HG02973 (cell line): ENCODE measurements around the gene LDLRAD4.

Experiments used
- ATAC-seq: cut with Tn5 transposase; IDR thresholded peaks from one replicate; pipeline ENCODE4 v1.9.1; 2021; ENCODE audit warnings: moderate library complexity; ENCODE audit not compliant: unreplicated experiment

The LDLRAD4 gene

DNA sequence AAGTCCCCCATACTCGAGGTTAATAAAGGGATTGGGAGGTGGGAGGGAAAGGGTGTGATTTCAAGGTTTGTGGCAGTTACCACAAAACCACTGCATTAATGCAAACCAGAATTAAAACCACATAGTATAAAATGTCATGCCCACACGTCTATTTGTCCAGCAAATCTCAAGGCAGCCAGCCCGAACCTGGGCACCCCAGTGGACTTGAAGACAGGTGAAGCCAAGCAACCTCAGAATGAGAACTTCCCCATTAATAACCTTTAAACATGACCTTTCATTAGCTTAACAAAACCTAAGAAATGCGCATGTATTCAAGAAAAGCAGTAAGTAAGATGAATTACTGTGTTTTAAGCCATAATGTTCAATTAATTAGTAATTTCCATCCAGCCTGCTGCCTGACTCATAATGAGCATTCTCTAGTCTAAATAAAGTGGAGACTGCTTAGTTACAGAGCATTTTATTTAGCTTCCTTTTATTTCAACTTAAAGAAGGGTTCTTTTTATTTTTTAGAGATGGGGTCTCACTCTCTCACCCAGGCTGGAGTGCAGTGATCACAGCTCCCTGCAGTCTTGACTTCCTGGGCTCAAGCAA lies 278.2 kb downstream of the LDLRAD4 start:
- no peak for ATAC-seq

DNA sequence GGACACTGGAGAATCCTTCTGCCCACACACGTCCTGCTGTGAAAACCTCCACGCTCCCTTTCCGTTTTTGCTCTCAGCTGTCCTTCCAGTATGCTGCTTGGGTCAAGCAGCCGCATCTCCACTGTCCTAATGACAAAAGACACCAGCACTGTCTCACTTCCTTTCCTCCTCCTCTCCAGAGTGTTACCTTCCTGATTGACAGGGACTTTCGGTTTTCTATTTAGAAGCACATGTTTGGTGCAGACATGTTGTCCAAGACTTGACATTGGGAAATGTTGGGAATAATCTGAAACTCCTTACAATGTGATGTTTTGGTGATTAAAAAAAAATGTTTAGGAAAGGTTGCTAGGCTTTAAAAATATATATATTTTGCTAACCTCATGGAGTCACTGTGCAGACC lies 281.2 kb downstream of the LDLRAD4 start:
- ATAC-seq, result no peak

DNA sequence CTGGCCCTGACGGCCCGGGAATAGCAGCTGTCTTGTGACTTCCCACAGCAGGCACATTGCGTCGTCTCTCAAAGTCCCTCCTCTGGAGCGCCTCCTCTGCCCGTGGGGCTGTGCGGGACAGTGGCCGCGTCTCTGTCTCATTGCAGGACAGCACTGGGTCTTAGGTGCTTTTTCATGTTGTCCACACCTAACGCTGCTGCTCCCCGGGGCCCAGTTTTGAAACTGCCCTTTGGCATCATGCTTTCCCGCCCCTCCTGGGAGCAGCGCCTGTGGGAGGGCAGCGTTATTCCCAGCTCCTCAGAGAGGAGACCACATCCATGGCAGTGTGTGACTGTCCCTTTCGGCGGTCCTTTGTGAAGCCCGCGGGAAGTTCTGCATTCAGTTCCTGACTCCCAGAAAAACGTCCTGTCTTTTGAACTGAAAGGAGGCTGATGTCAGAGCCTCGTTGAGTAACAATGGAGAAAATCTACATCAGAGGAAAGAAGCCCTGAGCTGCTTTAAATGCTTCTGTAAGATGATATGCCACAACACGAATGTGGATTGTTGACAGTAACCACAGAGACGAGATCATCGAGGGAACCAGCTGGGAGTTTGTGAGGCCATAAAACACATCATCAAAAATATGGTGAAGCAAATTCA lies 281.8 kb downstream of the LDLRAD4 start:
- ATAC-seq, result no peak

DNA sequence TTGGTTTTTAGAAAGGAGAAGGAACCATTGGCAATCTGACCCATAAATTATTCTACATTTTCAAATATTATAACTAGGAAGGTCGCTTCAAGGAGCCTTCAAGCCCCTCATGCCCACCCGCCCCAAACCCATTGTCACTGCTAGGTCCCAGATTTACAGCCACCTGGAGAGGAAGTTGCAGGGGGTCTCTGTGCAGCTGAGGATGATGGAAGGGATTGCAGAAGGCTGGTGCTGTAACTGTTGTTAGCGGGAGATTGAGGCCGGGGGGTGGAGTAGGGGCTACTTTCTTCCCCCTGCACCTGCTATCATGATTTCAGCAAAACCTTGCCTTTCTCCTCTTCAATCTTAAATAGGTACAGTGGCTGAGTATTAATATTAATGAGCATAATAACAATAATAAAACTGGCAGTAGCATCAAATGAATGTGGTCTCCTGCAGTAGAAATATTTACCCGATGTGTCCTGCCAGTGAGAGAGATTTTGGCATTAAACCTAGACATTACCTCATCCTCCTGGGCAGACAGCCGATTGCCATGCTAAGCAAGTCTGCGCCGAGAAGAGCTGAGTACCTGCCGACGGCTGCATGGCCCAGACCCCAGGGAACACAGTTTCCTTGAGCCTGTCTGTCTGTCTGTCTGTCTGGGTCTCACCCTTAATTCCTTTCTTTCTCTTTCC lies 282.4 kb downstream of the LDLRAD4 start:
- no peak for ATAC-seq

DNA sequence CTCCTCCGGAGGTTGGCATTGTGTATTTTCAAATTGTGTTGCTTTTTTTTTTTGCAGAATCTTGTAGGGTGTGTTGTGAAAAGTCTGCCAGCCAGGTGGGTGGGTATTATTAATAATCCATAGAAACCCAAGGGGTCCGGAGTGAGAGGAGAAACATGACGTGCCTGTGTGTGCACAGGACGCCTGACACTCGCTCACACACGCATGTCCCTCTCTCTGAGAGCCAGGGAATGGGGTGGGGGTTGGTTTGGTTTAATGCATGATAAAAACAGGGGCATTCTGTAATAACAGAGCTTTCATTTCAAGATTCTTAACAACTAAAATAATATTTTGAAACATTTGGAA lies 283.0 kb downstream of the LDLRAD4 start:
- ATAC-seq, result no peak

DNA sequence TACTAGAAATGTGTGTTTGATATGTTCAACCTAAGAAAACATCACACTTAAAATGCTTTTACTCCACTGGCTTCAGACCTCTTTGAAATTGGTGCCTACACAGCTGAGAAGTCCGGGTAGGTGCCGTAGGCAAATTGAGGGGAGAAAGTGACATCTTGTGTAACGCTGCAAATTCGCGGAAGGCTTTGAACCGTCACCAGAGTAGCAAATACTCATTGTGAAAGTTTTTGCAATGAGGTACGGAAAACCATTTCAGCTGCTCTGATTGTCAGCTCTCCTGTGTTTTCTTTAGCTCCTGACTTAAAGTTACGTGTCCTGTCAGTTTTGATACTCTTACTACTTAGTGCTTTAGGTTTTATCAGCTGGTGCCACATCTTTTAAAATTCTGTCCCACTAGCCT lies 283.3 kb downstream of the LDLRAD4 start:
- peak; percentile 98 for ATAC-seq

DNA sequence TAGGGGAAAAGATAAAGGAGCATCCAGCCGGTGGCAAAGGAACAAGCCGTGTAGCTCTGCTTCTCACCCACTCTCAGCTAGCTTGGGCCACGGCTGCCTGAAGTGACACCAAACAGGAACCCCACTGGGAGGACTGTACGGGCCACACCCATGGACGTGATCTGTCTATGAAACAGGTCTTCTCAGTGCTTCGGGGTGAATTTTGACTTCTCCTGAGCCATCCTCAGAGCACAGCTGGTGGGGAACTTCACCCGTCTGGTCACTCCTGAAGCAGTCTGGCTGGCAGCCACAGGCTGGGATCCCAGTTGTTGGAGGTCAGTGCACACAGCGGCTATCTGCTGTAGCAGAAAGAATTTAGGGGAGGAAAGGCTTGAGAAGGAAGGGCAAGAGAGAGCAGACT lies 284.0 kb downstream of the LDLRAD4 start:
- ATAC-seq, result no peak

DNA sequence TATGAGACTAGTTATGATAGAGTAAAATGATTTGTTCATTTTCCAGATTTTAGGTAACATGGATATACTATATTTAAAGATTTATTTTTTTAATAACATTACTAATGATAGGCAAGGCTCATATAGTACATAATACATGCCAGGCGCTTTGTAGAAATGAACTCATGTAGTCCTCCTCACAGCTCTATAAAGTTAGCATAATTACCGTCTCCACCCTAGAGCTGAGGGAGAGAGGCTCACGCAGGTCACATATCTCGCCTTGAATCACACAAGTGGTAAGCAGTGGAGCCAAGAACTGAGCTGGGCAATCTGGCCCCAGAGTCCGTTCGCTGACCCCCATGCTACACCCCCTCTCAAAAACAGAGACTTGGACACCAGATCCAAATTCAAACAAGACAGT lies 285.3 kb downstream of the LDLRAD4 start:
- ATAC-seq, result no peak

DNA sequence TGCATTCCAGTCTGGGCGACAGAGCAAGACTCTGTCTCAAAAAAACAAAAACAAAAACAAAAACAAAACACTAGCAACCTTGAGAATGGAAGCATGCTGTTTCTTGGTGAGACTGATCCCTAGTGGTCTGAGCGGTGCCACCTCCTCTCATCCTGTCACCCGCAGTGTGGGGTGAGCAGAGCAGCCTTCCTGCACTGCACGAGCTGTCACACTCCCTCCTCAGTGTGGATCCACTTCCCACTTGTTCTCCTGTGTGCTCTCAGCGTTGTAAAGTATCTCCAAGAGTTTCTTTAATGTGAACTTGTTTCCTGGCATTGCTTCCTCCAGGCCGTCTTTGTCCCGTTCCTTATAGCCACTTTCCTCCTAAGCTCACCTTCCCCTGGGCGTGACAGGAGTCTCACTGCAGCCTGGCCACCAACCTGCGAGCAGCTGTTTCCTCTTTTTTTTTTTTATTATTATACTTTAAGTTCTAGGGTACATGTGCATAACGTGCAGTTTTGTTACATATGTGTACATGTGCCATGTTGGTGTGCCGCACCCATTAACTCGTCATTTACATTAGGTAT lies 287.3 kb downstream of the LDLRAD4 start:
- no peak for ATAC-seq

DNA sequence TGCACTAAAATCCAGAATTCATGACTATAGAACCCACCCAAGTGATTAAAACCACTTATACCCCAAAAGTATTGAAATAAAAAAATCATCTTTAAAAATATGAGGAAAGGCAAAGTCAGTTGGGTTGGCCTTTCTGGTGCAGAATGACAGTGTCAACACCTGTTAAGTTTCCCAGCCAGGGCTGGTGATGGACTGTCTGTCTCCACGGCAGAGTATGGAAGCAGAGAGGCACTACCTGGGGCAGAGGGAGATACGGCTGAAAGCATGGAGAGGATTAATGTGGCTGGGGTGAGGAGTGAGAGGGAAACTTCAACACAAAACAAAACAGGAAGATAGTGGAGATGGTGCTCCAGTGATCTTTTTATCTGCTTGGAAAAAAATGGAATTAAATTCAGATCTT lies 292.0 kb downstream of the LDLRAD4 start:
- no peak for ATAC-seq

DNA sequence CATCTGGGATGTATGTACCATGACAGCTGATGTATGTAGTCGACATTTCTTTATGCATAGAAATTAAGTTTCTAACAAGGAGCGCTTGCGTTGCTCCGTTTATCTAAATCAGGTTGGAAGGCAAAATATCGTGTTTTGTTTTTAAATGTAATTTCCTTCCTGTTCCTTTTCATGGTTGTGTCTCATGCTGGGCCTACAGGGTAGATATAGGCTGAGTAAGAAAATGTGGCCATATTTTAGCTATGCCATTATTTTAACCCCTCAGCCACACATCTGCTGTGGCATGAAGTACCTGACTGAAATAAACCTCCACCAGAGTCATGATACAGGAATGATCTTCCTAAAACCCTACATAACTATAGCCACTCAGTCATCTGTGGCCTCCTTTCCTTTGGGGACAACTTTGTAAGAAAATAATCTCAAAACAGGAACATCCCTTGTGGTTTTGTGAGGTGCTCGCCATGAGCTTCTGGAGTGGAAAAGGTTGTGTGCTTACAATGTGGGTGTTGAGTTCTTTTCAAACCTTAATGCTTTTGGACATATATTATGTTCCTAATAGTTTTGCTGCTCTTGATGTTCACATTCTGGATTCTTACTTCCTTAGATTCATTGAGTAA lies 293.5 kb downstream of the LDLRAD4 start:
- no peak for ATAC-seq

DNA sequence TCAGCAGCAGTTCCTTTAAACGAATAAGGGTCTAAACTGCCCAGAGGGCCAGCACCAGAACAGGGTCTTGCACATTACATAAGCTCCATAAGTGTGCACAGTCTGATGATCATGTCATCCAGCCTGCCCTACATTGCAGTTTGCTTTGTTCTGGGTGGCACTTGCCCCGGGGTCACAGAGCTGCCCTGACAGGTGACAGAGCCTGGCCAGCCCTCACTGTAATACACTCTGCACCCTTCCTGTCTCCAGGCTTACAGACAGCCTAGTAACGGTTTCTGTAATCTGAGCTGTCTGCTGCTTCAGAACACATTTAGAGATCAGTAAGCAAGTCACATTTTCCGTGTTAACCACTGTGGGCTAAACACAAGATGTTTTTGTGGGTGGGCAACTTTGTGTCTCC lies 294.5 kb downstream of the LDLRAD4 start:
- ATAC-seq, result no peak

DNA sequence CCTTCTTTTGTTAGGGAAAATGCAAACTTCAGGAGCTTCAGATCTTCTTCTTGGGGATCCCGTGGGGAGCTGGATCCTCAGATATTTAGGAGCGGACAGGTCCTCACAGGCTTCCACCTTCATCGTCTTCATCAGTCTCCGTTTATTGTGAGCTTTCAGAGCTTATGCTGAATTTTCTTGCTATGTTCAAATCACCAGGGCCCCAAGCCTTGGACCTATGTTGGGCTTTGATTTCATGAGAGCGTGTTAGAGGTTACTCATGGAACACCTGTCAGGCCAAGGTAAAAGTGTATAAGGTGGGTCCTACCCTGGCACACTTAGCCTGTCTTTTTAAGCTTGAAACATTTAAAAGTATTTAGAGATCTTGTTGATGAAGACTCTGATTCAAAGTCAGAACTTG lies 294.9 kb downstream of the LDLRAD4 start:
- no peak for ATAC-seq

DNA sequence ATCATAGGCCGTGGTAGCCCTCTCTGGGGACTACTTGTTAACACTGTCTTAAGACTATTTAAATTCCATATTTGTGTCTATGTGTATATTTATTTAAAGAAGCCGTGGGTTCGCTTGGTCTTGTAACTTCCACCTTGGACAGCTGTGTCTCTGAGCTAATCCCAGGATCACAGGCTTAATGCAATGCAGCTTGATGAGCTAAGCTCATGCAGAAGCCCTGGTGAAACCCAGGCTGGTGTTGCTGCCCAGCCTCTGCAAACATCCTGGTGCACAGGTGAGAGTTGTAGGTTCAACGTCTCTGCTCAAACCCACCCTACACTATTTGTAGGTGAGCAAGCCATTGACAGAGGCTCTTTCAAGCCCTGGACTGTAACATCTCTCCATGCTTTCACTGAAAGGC lies 296.0 kb downstream of the LDLRAD4 start:
- ATAC-seq, result no peak

DNA sequence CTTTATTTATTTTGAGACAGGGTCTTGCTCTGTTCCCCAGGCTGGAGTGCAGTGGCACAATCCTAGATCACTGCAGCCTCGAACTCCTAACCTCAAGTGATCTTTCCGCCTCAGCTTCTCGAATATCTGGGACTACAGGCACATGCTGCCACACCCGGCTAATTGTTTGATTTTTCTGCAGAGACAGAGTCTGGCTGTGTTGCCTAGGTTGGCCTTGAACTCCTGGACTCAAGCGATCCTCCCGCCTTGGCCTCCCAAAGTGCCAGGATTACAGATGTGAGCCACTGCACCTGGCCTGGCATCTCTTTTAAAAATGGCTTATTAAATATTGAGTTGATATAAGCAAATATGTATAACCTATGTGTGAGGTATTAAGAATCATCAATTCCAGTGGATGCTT lies 298.3 kb downstream of the LDLRAD4 start:
- no peak for ATAC-seq

DNA sequence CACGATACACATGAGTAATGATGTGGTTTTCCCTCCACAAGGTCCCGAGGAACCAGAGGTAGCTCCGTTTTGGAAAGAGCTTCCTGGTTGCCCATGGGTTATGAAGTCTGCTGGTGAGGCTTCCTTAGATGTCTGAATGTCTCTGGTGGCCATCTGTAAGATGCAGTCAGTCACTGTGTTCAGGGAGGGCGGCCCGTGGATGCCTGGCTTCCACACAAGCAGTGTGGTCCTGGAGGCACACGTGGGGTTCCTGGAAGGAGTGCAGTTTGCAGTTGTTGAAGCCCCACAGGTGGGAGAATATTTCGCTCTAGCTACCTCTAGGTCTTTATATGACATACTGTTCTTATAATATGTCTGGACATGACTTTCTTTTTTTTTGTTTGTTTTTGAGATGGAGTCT lies 298.8 kb downstream of the LDLRAD4 start:
- no peak for ATAC-seq

DNA sequence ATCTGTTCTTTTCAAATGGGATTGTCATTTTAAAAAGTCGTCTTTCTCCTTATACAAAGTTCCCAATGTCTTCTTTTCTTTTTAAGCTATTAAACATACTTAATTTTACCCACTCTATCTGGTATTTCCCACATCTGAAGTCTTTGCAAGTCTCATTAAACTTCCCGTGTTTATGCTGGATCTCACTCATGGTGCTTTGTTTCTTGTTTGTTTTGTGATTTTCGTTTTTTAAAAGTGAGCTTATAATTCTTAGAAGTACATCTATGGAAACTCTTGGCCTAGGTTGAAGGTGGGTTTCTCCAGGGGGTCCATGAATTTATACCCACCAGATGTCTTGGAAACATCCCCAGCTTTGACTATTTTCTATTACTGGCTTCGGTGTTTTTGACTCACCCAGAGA lies 299.8 kb downstream of the LDLRAD4 start:
- no peak for ATAC-seq

DNA sequence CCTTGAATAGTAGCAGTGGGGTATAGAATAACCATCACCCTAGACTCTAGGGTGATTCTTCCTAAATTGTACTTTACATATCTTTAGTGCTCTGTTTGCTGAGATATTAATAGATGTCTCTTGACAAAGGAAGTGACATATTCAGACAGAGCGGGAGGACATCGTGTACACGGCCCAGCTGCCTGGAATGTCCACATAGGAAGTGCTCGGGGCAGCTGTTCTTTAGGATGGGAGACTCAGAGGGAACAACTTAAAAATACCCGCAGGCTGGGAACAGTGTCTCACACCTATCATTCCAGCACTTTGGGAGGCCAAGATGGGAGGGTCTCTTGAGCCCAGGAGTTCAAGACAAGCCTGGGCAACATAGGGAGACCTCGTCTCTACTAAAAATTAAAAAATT lies 301.7 kb downstream of the LDLRAD4 start:
- no peak for ATAC-seq

DNA sequence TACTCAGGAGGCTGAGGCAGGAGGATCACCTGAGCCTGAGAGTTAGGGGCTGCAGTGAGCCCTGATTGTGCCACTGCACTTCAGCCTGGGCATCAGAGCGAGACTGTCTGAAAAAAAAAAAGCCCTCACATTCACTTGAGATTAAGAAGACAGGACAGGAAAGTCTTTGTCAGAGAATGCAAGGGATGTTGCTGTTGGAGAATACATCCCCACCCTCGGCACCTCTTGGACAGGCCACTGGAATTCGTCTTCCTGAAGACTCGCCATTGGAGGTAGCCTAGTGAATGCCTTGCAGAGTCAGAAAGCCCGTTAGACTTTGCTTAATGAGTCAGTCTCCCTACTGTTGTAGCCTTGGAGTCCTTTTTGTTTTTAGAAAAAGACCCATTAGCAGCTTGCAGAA lies 302.2 kb downstream of the LDLRAD4 start:
- no peak for ATAC-seq

DNA sequence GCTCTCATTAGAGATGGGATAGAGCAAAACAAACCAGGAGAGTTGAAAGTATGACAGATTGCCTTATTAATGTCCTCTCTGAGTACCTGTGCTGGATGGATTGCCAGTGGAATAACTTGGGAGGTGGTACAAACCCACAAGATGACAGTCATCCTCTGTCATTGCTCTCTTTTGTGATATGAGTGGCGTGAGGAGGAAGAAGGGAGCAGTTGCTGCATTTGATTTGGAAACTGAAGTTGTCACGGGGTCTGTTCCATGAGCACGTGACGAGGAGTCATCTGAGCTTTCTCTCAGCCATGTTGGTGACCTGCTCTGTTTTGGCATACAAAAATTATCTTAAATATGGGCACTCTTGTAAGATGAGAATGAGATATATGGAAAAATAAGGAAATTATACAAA lies 302.9 kb downstream of the LDLRAD4 start:
- ATAC-seq, result no peak

DNA sequence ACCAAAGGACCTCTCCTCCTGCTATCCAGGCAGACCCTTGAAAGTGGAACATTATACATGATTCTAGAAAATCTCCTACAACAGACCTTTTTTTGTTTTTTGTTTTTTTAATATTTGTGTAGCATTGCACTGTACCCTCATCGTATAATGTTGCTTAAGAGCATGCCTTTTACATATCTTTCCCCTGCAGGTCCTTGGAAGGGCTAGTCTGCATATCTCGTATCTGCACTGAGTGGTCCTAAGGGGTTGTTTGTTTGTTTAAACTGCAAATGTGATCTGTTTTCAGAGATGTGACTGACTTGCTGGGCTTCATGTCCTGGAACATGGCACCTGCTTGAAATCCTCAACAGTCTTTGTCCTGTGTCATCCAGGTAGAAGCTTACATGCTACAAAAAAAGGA lies 303.7 kb downstream of the LDLRAD4 start:
- ATAC-seq, result no peak
